ENCODE measurements around the gene AKAIN1.

Gene AKAIN1

GRCh38 chr18:5195656-5196055 is 1.4 kb downstream of the AKAIN1 start:
- no peaks in the 10 kb centered on the region for H3K36me3 ChIP-seq (ENCODE audit: control insufficient read depth, insufficient read depth, low read length)
- no peak overlapping the region for H3K4me3 ChIP-seq (ENCODE audit: low read length)
- no peak overlapping the region for H3K9ac ChIP-seq (ENCODE audit: low read length)
- no peaks in the 10 kb centered on the region for H3K9me3 ChIP-seq (ENCODE audit: control insufficient read depth, low read length)
- peaks cover 32% of the 10 kb centered on the region for H3K27me3 ChIP-seq (ENCODE audit: control insufficient read depth, insufficient read depth, low read length)
- H3K4me1 ChIP-seq (ENCODE audit: control insufficient read depth, insufficient read depth, low read length) = no peaks in the 10 kb centered on the region

- H3K4me3 ChIP-seq (ENCODE audit: low read length) = no peak overlapping the region
- H3K36me3 ChIP-seq (ENCODE audit: control insufficient read depth, insufficient read depth, low read length) = no peaks in the 10 kb centered on the region
- no peaks in the 10 kb centered on the region for H3K9me3 ChIP-seq (ENCODE audit: control insufficient read depth, low read length)
- no peaks in the 10 kb centered on the region for H3K27me3 ChIP-seq (ENCODE audit: control insufficient read depth, insufficient read depth, low read length)
- H3K9ac ChIP-seq (ENCODE audit: low read length) = no peak overlapping the region
- H3K4me1 ChIP-seq (ENCODE audit: control insufficient read depth, insufficient read depth, low read length) = no peaks in the 10 kb centered on the region
Observed at GRCh38 chr18:5180254-5180653, 16.8 kb downstream of the AKAIN1 start.

- Histone ChIP-seq H3K36me3 (ENCODE audit: control insufficient read depth, insufficient read depth, low read length) (no peaks in the 10 kb centered on the region), H3K9ac (ENCODE audit: low read length) (no peak overlapping the region), H3K4me3 (ENCODE audit: low read length) (no peak overlapping the region), H3K9me3 (ENCODE audit: control insufficient read depth, low read length) (no peaks in the 10 kb centered on the region), H3K27me3 (ENCODE audit: control insufficient read depth, insufficient read depth, low read length) (no peaks in the 10 kb centered on the region), H3K4me1 (ENCODE audit: control insufficient read depth, insufficient read depth, low read length) (no peaks in the 10 kb centered on the region)
Observed at GRCh38 chr18:5178519-5178918, 18.5 kb downstream of the AKAIN1 start.

GRCh38 chr18:5175378-5175777 is 21.7 kb downstream of the AKAIN1 start:
- Histone ChIP-seq H3K9me3 (ENCODE audit: control insufficient read depth, low read length) (no peaks in the 10 kb centered on the region), H3K27me3 (ENCODE audit: control insufficient read depth, insufficient read depth, low read length) (no peaks in the 10 kb centered on the region), H3K4me3 (ENCODE audit: low read length) (no peak overlapping the region), H3K36me3 (ENCODE audit: control insufficient read depth, insufficient read depth, low read length) (no peaks in the 10 kb centered on the region), H3K9ac (ENCODE audit: low read length) (no peak overlapping the region), H3K4me1 (ENCODE audit: control insufficient read depth, insufficient read depth, low read length) (no peaks in the 10 kb centered on the region)

GRCh38 chr18:5173646-5174045 is 23.4 kb downstream of the AKAIN1 start:
- Histone ChIP-seq H3K4me3 (ENCODE audit: low read length) (no peak overlapping the region), H3K4me1 (ENCODE audit: control insufficient read depth, insufficient read depth, low read length) (no peaks in the 10 kb centered on the region), H3K27me3 (ENCODE audit: control insufficient read depth, insufficient read depth, low read length) (no peaks in the 10 kb centered on the region), H3K9ac (ENCODE audit: low read length) (no peak overlapping the region), H3K36me3 (ENCODE audit: control insufficient read depth, insufficient read depth, low read length) (no peaks in the 10 kb centered on the region), H3K9me3 (ENCODE audit: control insufficient read depth, low read length) (no peaks in the 10 kb centered on the region)

- Histone ChIP-seq H3K36me3 (ENCODE audit: control insufficient read depth, insufficient read depth, low read length) (no peaks in the 10 kb centered on the region), H3K9me3 (ENCODE audit: control insufficient read depth, low read length) (no peaks in the 10 kb centered on the region), H3K9ac (ENCODE audit: low read length) (no peak overlapping the region), H3K27me3 (ENCODE audit: control insufficient read depth, insufficient read depth, low read length) (no peaks in the 10 kb centered on the region), H3K4me3 (ENCODE audit: low read length) (no peak overlapping the region), H3K4me1 (ENCODE audit: control insufficient read depth, insufficient read depth, low read length) (no peaks in the 10 kb centered on the region)
Observed at GRCh38 chr18:5173236-5173635, 23.8 kb downstream of the AKAIN1 start.

GRCh38 chr18:5167831-5168230 is 29.2 kb downstream of the AKAIN1 start:
- no peaks in the 10 kb centered on the region for H3K4me1 ChIP-seq (ENCODE audit: control insufficient read depth, insufficient read depth, low read length)
- H3K4me3 ChIP-seq (ENCODE audit: low read length) = no peak overlapping the region
- H3K9me3 ChIP-seq (ENCODE audit: control insufficient read depth, low read length) = no peaks in the 10 kb centered on the region
- H3K36me3 ChIP-seq (ENCODE audit: control insufficient read depth, insufficient read depth, low read length) = no peaks in the 10 kb centered on the region
- no peak overlapping the region for H3K9ac ChIP-seq (ENCODE audit: low read length)
- no peaks in the 10 kb centered on the region for H3K27me3 ChIP-seq (ENCODE audit: control insufficient read depth, insufficient read depth, low read length)

- no peaks in the 10 kb centered on the region for H3K4me1 ChIP-seq (ENCODE audit: control insufficient read depth, insufficient read depth, low read length)
- no peak overlapping the region for H3K9ac ChIP-seq (ENCODE audit: low read length)
- no peaks in the 10 kb centered on the region for H3K36me3 ChIP-seq (ENCODE audit: control insufficient read depth, insufficient read depth, low read length)
- H3K4me3 ChIP-seq (ENCODE audit: low read length) = no peak overlapping the region
- H3K27me3 ChIP-seq (ENCODE audit: control insufficient read depth, insufficient read depth, low read length) = no peaks in the 10 kb centered on the region
- no peaks in the 10 kb centered on the region for H3K9me3 ChIP-seq (ENCODE audit: control insufficient read depth, low read length)
Observed at GRCh38 chr18:5166606-5167280, 30.3 kb downstream of the AKAIN1 start.

- H3K9ac ChIP-seq (ENCODE audit: low read length) = no peak overlapping the region
- H3K27me3 ChIP-seq (ENCODE audit: control insufficient read depth, insufficient read depth, low read length) = no peaks in the 10 kb centered on the region
- no peak overlapping the region for H3K4me3 ChIP-seq (ENCODE audit: low read length)
- H3K36me3 ChIP-seq (ENCODE audit: control insufficient read depth, insufficient read depth, low read length) = no peaks in the 10 kb centered on the region
- no peaks in the 10 kb centered on the region for H3K4me1 ChIP-seq (ENCODE audit: control insufficient read depth, insufficient read depth, low read length)
- no peaks in the 10 kb centered on the region for H3K9me3 ChIP-seq (ENCODE audit: control insufficient read depth, low read length)
Observed at GRCh38 chr18:5164903-5165302, 32.2 kb downstream of the AKAIN1 start.

- Histone ChIP-seq H3K9ac (ENCODE audit: low read length) (no peak overlapping the region), H3K4me1 (ENCODE audit: control insufficient read depth, insufficient read depth, low read length) (no peaks in the 10 kb centered on the region), H3K27me3 (ENCODE audit: control insufficient read depth, insufficient read depth, low read length) (no peaks in the 10 kb centered on the region), H3K9me3 (ENCODE audit: control insufficient read depth, low read length) (no peaks in the 10 kb centered on the region), H3K36me3 (ENCODE audit: control insufficient read depth, insufficient read depth, low read length) (no peaks in the 10 kb centered on the region), H3K4me3 (ENCODE audit: low read length) (no peak overlapping the region)
Observed at GRCh38 chr18:5162111-5162510, 34.9 kb downstream of the AKAIN1 start.

- H3K36me3 ChIP-seq (ENCODE audit: control insufficient read depth, insufficient read depth, low read length) = no peaks in the 10 kb centered on the region
- H3K9ac ChIP-seq (ENCODE audit: low read length) = no peak overlapping the region
- H3K9me3 ChIP-seq (ENCODE audit: control insufficient read depth, low read length) = no peaks in the 10 kb centered on the region
- no peak overlapping the region for H3K4me3 ChIP-seq (ENCODE audit: low read length)
- H3K4me1 ChIP-seq (ENCODE audit: control insufficient read depth, insufficient read depth, low read length) = no peaks in the 10 kb centered on the region
- no peaks in the 10 kb centered on the region for H3K27me3 ChIP-seq (ENCODE audit: control insufficient read depth, insufficient read depth, low read length)
Observed at GRCh38 chr18:5159080-5159479, 38.0 kb downstream of the AKAIN1 start.

- H3K36me3 ChIP-seq (ENCODE audit: control insufficient read depth, insufficient read depth, low read length) = no peaks in the 10 kb centered on the region
- H3K9me3 ChIP-seq (ENCODE audit: control insufficient read depth, low read length) = no peaks in the 10 kb centered on the region
- no peak overlapping the region for H3K9ac ChIP-seq (ENCODE audit: low read length)
- no peaks in the 10 kb centered on the region for H3K27me3 ChIP-seq (ENCODE audit: control insufficient read depth, insufficient read depth, low read length)
- no peaks in the 10 kb centered on the region for H3K4me1 ChIP-seq (ENCODE audit: control insufficient read depth, insufficient read depth, low read length)
- no peak overlapping the region for H3K4me3 ChIP-seq (ENCODE audit: low read length)
Observed at GRCh38 chr18:5158587-5158986, 38.5 kb downstream of the AKAIN1 start.

GRCh38 chr18:5158172-5158571 is 38.9 kb downstream of the AKAIN1 start:
- Histone ChIP-seq H3K27me3 (ENCODE audit: control insufficient read depth, insufficient read depth, low read length) (no peaks in the 10 kb centered on the region), H3K4me3 (ENCODE audit: low read length) (no peak overlapping the region), H3K4me1 (ENCODE audit: control insufficient read depth, insufficient read depth, low read length) (no peaks in the 10 kb centered on the region), H3K9me3 (ENCODE audit: control insufficient read depth, low read length) (no peaks in the 10 kb centered on the region), H3K36me3 (ENCODE audit: control insufficient read depth, insufficient read depth, low read length) (no peaks in the 10 kb centered on the region), H3K9ac (ENCODE audit: low read length) (no peak overlapping the region)

Measured in mucosa of stomach (tissue), 1 donor.